Suprapubic skin (tissue), 4 donors: ENCODE data around the gene BBS12. TPM values are rescaled to one million over a fixed set of nuclear protein-coding genes. Genes with fewer than 3 reads are reported as not detected.

Experiments
- DNase-seq, 2 donors: peaks; one replicate each; pipeline ENCODE4 v3.0.0-alpha.2; 2019; ENCODE audit warnings: low spot score in 2 of 2
- H3K27ac ChIP-seq: fragments of 200-600 bp; sonication (generic); one replicate; pipeline ENCODE4 v1.5.1; 2019
- H3K27me3 ChIP-seq: fragments of 200-600 bp; sonication (generic); one replicate; pipeline ENCODE4 v1.5.1; 2019
- H3K36me3 ChIP-seq: fragments of 200-600 bp; sonication (generic); one replicate; pipeline ENCODE4 v1.5.1; 2019
- H3K4me1 ChIP-seq: fragments of 200-600 bp; sonication (generic); one replicate; pipeline ENCODE4 v1.5.1; 2019
- H3K4me3 ChIP-seq: fragments of 200-600 bp; sonication (generic); one replicate; pipeline ENCODE4 v1.5.1; 2019; ENCODE audit warnings: mild to moderate bottlenecking
- H3K9me3 ChIP-seq: fragments of 200-600 bp; sonication (generic); one replicate; pipeline ENCODE4 v1.5.1; 2019
- CTCF ChIP-seq, 2 donors: fragments of 200-600 bp in 1 of 2; fragments of 450-650 bp in 1 of 2; sonication (generic) in 1 of 2; IDR thresholded peaks; one replicate each; pipeline ENCODE4 v1.5.1; 2016 to 2019; ENCODE audit warnings: antibody characterized with exemption in 2 of 2, mild to moderate bottlenecking in 1 of 2, moderate library complexity in 1 of 2
- EP300 ChIP-seq: sonication (generic); formaldehyde crosslinking; IDR thresholded peaks from one replicate; pipeline ENCODE4 v1.6.1; 2017; ENCODE audit warnings: antibody characterized with exemption
- POLR2A ChIP-seq, 2 donors: fragments of 450-650 bp; IDR thresholded peaks; one replicate each; pipeline ENCODE4 v1.6.1; 2017; ENCODE audit warnings: antibody characterized with exemption in 2 of 2, mild to moderate bottlenecking in 2 of 2, moderate library complexity in 2 of 2
- POLR2AphosphoS5 ChIP-seq, 3 donors: sonication (generic); formaldehyde crosslinking; IDR thresholded peaks; one replicate each; pipeline ENCODE4 v1.6.1; 2017; ENCODE audit warnings: antibody characterized with exemption in 3 of 3
- WGBS: methylation state at CpG from one replicate; pipeline ENCODE4 v1.1.5; 2018; 5-methylcytosine and 5-hydroxymethylcytosine counted together
- total RNA-seq, 4 donors: library from RNA; depleted of rRNA; stranded (reverse); fragments of >200 nt; gene quantifications; one replicate each; pipeline ENCODE4 v1.1.0, GENCODE V29; 2016

Gene BBS12
- total RNA-seq, 4 donors from 2014 or later = 0.70 to 1.9 (median 0.92) TPM

- TF ChIP-seq CTCF (IDR thresholded peaks at IDR 0.05) = no peak
- TF ChIP-seq POLR2AphosphoS5 (IDR thresholded peaks at IDR 0.05) = no peak
- no peak for TF ChIP-seq POLR2A (IDR thresholded peaks at IDR 0.05)
- TF ChIP-seq EP300 = no peak
- H3K9me3 ChIP-seq = no peaks in the 10 kb centered on the region
- H3K4me3 ChIP-seq = no peak overlapping the region
- WGBS = 83% methylated on average over 15 of the region's 15 CpGs
- DNase-seq = no peak
- peaks cover 8% of the 10 kb centered on the region for H3K36me3 ChIP-seq
- H3K27me3 ChIP-seq = no peaks in the 10 kb centered on the region
- no peak overlapping the region for H3K27ac ChIP-seq
- H3K4me1 ChIP-seq = no peaks in the 10 kb centered on the region
Observed at GRCh38 chr4:122742933-122743829, 10.7 kb downstream of the BBS12 start.

- DNase-seq = no peak
- WGBS = 36% methylated on average over 1 of the region's 1 CpG
- no peaks in the 10 kb centered on the region for H3K9me3 ChIP-seq
- H3K4me1 ChIP-seq = no peaks in the 10 kb centered on the region
- no peaks in the 10 kb centered on the region for H3K27me3 ChIP-seq
- no peak overlapping the region for H3K4me3 ChIP-seq
- TF ChIP-seq EP300 = no peak
- no peak for TF ChIP-seq POLR2A (IDR thresholded peaks at IDR 0.05)
- TF ChIP-seq CTCF (IDR thresholded peaks at IDR 0.05) = no peak
- TF ChIP-seq POLR2AphosphoS5 (IDR thresholded peaks at IDR 0.05) = no peak
- H3K27ac ChIP-seq = no peak overlapping the region
- peaks cover 8% of the 10 kb centered on the region for H3K36me3 ChIP-seq
Observed at GRCh38 chr4:122744229-122744628, 11.7 kb downstream of the BBS12 start.

- DNase-seq = no peak
- Histone ChIP-seq H3K27ac (no peak overlapping the region), H3K27me3 (no peaks in the 10 kb centered on the region), H3K36me3 (peaks cover 8% of the 10 kb centered on the region), H3K9me3 (no peaks in the 10 kb centered on the region), H3K4me3 (no peak overlapping the region), H3K4me1 (no peaks in the 10 kb centered on the region)
- WGBS = 85% methylated on average over 2 of the region's 2 CpGs
- TF ChIP-seq CTCF (IDR thresholded peaks at IDR 0.05) = no peak
- TF ChIP-seq POLR2AphosphoS5 (IDR thresholded peaks at IDR 0.05) = no peak
- TF ChIP-seq EP300 = no peak
- TF ChIP-seq POLR2A (IDR thresholded peaks at IDR 0.05) = no peak
Observed at GRCh38 chr4:122746485-122746965, 14.0 kb downstream of the BBS12 start.

GRCh38 chr4:122747068-122747467 is 14.6 kb downstream of the BBS12 start:
- Histone ChIP-seq H3K27me3 (no peaks in the 10 kb centered on the region), H3K36me3 (peaks cover 6% of the 10 kb centered on the region), H3K9me3 (no peaks in the 10 kb centered on the region), H3K27ac (no peak overlapping the region), H3K4me1 (no peaks in the 10 kb centered on the region), H3K4me3 (no peak overlapping the region)
- 62% methylated on average over 1 of the region's 1 CpG for WGBS
- no peak for DNase-seq
- TF ChIP-seq POLR2AphosphoS5 (IDR thresholded peaks at IDR 0.05) = no peak
- no peak for TF ChIP-seq EP300
- TF ChIP-seq POLR2A (IDR thresholded peaks at IDR 0.05) = no peak
- TF ChIP-seq CTCF (IDR thresholded peaks at IDR 0.05) = no peak

GRCh38 chr4:122747883-122748282 is 15.4 kb downstream of the BBS12 start:
- Histone ChIP-seq H3K4me3 (no peak overlapping the region), H3K9me3 (no peaks in the 10 kb centered on the region), H3K36me3 (peaks cover 4% of the 10 kb centered on the region), H3K27ac (no peak overlapping the region), H3K27me3 (no peaks in the 10 kb centered on the region), H3K4me1 (no peaks in the 10 kb centered on the region)
- TF ChIP-seq POLR2A (IDR thresholded peaks at IDR 0.05) (no peak), EP300 (no peak), POLR2AphosphoS5 (IDR thresholded peaks at IDR 0.05) (no peak), CTCF (IDR thresholded peaks at IDR 0.05) (no peak)
- no peak for DNase-seq
- 96% methylated on average over 1 of the region's 1 CpG for WGBS
